Measurements from ENCODE around the gene KIAA0040. TPM values are rescaled to one million over a fixed set of nuclear protein-coding genes. Genes with fewer than 3 reads are reported as not detected.

Gene KIAA0040
- total and polyA plus RNA-seq, 2 donors (not counting 3 experiments of a cell fraction or from before 2014, with no cell fraction given): 8.3 to 10.9 TPM

- Histone ChIP-seq H3K4me3 (replicated peaks in 1 of 3; ENCODE audit: insufficient read depth in 1 of 3, low read depth in 1 of 3, low read length in 3 of 3) (no peak overlapping the region), H3K9me3 (replicated peaks; ENCODE audit: control insufficient read depth, insufficient read depth, low read length) (no peaks in the 10 kb centered on the region), H4K20me1 (replicated peaks; ENCODE audit: control insufficient read depth, extremely low read depth, insufficient read depth, low read length) (no peaks in the 10 kb centered on the region), H2AFZ (ENCODE audit: low read depth, low read length) (no peak overlapping the region), H3K9ac (replicated peaks; ENCODE audit: extremely low read depth, insufficient read depth, low read length) (no peak overlapping the region), H3K4me1 (ENCODE audit: control insufficient read depth, extremely low read depth, insufficient read depth, low read length) (no peaks in the 10 kb centered on the region), H3K4me2 (ENCODE audit: insufficient read depth, low read length) (no peak overlapping the region), H3K27me3 (ENCODE audit: control insufficient read depth in 2 of 2, insufficient read depth in 2 of 2, low read length in 2 of 2) (peaks cover 0 to 6% of the 10 kb centered on the region in 2 experiments), H3K27ac (ENCODE audit: insufficient read depth, low read depth, low read length) (no peak overlapping the region), H3K79me2 (ENCODE audit: control insufficient read depth, insufficient read depth, low read length) (no peaks in the 10 kb centered on the region), H3K36me3 (ENCODE audit: control insufficient read depth in 2 of 2, extremely low read depth in 1 of 2, insufficient read depth in 2 of 2, low read length in 2 of 2) (no peaks in the 10 kb centered on the region), H3K9me1 (replicated peaks; ENCODE audit: control insufficient read depth, extremely low read depth, insufficient read depth, low read length) (no peaks in the 10 kb centered on the region)
- no peak for FAIRE-seq
- intact Hi-C loops (cut with micrococcal nuclease) (no loop called here), dilution Hi-C loops (cut with MboI; ENCODE audit: extremely low pct_ligation_motif_present, low sequenced_read_pairs) (no loop called here)
- ChIA-PET CTCF (interaction anchor here (1.2 to 2.2 kb wide), 2 partner anchors 57 to 60 kb away, joined by 4 to 7 read pairs; no protein-coding TSS in a partner anchor), POLR2A (no interaction called here)
- no peak for DNase-seq (ENCODE audit: low read depth, low spot score)
- BruUV-seq (replicated peaks): no TSS peak
- TF ChIP-seq FOS (IDR thresholded peaks at IDR 0.05; ENCODE audit: borderline replicate concordance, insufficient read depth, low read length) (no peak), POLR2AphosphoS5 (IDR thresholded peaks at IDR 0.05; ENCODE audit: insufficient read depth, low read depth, low read length) (no peak), GATA2 (IDR thresholded peaks at IDR 0.05; ENCODE audit: insufficient read depth, insufficient read length, low read depth, low read length) (no peak), CTCF (IDR thresholded peaks at IDR 0.05; ENCODE audit: extremely low read depth in 1 of 2, insufficient read depth in 1 of 2, low read depth in 1 of 2, low read length in 2 of 2) (no peak), POLR2A (IDR thresholded peaks at IDR 0.05; ENCODE audit: low read depth, low read length) (no peak), MYC (IDR thresholded peaks at IDR 0.05; ENCODE audit: low read depth, low read length) (no peak), EZH2 (IDR thresholded peaks at IDR 0.05; ENCODE audit: borderline replicate concordance, low read depth, low read length, severe bottlenecking) (no peak), MAX (IDR thresholded peaks at IDR 0.05; ENCODE audit: insufficient read depth, insufficient read length) (no peak), JUN (IDR thresholded peaks at IDR 0.05; ENCODE audit: borderline replicate concordance, insufficient read depth, insufficient read length, low read depth) (no peak)
Observed at GRCh38 chr1:175211656-175212055, 19.1 kb upstream of the KIAA0040 start.

Data from endothelial cell of umbilical vein (primary cell).